HG02759 (cell line): ENCODE results near the gene MARCKSL1.

Experiments
- ATAC-seq: cut with Tn5 transposase; IDR thresholded peaks from one replicate; pipeline ENCODE4 v1.9.1; 2021; ENCODE audit warnings: mild to moderate bottlenecking, moderate library complexity; ENCODE audit not compliant: unreplicated experiment

MARCKSL1 gene

GRCh38 chr1:32353431-32353830 is 17.4 kb upstream of the MARCKSL1 start:
- ATAC-seq = no peak

- ATAC-seq = no peak
These were observed 16.9 kb upstream of the MARCKSL1 start for GRCh38 chr1:32352831-32353383.

- no peak for ATAC-seq
These were observed 16.3 kb upstream of the MARCKSL1 start for GRCh38 chr1:32352239-32352745.

- ATAC-seq = peak; percentile 92
These were observed 15.6 kb upstream of the MARCKSL1 start for GRCh38 chr1:32351399-32352238.

GRCh38 chr1:32350785-32351398 is 14.9 kb upstream of the MARCKSL1 start:
- ATAC-seq = peak; percentile 52

GRCh38 chr1:32349211-32349708 is 13.2 kb upstream of the MARCKSL1 start:
- no peak for ATAC-seq

- no peak for ATAC-seq
These were observed 10.6 kb upstream of the MARCKSL1 start for GRCh38 chr1:32346532-32347157.

- no peak for ATAC-seq
These were observed 9.3 kb upstream of the MARCKSL1 start for GRCh38 chr1:32345289-32345827.

GRCh38 chr1:32342704-32343103 is 6.7 kb upstream of the MARCKSL1 start:
- ATAC-seq = no peak

- no peak for ATAC-seq
These were observed 5.9 kb upstream of the MARCKSL1 start for GRCh38 chr1:32341971-32342370.

- no peak for ATAC-seq
These were observed 5.2 kb upstream of the MARCKSL1 start for GRCh38 chr1:32341186-32341757.

- no peak for ATAC-seq
These were observed 3.4 kb upstream of the MARCKSL1 start for GRCh38 chr1:32339363-32339978.

GRCh38 chr1:32338637-32339145 is 2.7 kb upstream of the MARCKSL1 start:
- no peak for ATAC-seq

GRCh38 chr1:32337855-32338636 is 2.0 kb upstream of the MARCKSL1 start:
- ATAC-seq = peak; percentile 19

- peak; percentile 33 for ATAC-seq
These were observed 1.1 kb upstream of the MARCKSL1 start for GRCh38 chr1:32336963-32337675.

- no peak for ATAC-seq
These were observed 529 bp upstream of the MARCKSL1 start for GRCh38 chr1:32336591-32336932.

- peak; percentile 2 for ATAC-seq
These were observed 571 bp downstream of the MARCKSL1 start for GRCh38 chr1:32335535-32335789.

- peak; percentile 18 for ATAC-seq
These were observed 1.0 kb downstream of the MARCKSL1 start for GRCh38 chr1:32334864-32335534.
